ENCODE data around the gene TTLL1.

TTLL1 gene

GRCh38 chr22:43129426-43130425 lies 40.5 kb upstream of the TTLL1 start:
- TF ChIP-seq CTCF (IDR thresholded peaks at IDR 0.05): no peak
- no peak overlapping the region for H3K4me3 ChIP-seq
- H3K27ac ChIP-seq: no peak overlapping the region
- DNase-seq (ENCODE audit: low spot score): no peak

- no peak overlapping the region for H3K4me3 ChIP-seq
- no peak for TF ChIP-seq CTCF (IDR thresholded peaks at IDR 0.05)
- no peak overlapping the region for H3K27ac ChIP-seq
- no peak for DNase-seq (ENCODE audit: low spot score)
Measured at GRCh38 chr22:43128928-43129424, 39.8 kb upstream of the TTLL1 start.

DNA sequence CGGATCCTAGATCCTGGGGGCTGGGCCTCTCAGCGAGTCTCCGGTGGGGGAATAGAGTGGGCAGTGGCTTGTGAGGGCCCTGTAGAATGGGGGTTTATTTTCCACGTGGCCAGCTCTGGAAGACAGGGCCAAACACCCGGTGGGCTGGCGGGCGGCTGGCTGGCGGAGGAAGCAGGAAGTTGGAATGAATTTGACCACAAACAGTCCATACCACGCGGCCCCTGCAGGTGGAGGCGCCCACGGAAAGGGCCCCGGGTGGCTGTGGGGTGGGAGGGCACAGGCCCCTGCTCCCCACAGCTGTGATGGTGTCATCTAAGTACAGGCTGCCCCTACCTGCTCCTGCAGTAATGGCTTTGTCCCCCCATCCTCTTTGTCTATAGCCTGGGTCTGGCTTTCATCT lies 38.9 kb upstream of the TTLL1 start:
- H3K27ac ChIP-seq: no peak overlapping the region
- TF ChIP-seq CTCF (IDR thresholded peaks at IDR 0.05): no peak
- no peak overlapping the region for H3K4me3 ChIP-seq
- no peak for DNase-seq (ENCODE audit: low spot score)

DNA sequence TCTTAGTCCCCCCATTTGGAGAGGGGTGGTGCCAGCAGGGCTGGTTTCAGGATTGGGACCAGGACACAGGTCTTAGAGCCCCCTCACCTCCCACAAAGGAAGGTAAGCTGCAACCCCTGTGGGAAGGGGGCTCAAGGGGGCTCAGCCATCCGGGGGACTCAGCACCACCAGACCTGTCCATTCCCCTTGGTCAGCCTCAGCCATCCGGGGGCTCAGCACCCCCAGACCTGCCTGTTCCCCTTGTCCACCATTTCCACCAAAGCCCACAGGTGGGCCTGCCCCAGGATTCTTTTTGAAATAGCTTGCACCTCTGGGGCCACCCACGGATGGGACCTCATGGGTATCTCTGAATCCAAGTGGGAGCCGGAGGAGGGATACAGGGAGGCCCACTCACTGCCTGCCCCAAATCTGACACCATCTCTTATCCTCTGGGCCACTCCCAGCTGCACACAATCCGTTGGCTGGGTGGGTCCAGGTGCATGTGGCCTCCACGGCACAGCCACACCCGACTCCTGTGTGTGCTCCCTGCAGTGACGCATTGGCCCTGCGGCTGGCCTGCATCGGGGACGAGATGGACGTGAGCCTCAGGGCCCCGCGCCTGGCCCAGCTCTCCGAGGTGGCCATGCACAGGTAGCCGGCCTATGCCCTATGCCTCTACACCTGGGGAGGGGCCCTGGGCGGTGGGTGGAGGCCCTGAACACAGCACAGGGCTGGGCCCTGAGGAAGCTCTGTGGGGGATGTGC lies 38.1 kb upstream of the TTLL1 start:
- Histone ChIP-seq H3K4me3 (no peak overlapping the region), H3K27ac (no peak overlapping the region)
- no peak for DNase-seq (ENCODE audit: low spot score)
- no peak for TF ChIP-seq CTCF (IDR thresholded peaks at IDR 0.05)

DNA sequence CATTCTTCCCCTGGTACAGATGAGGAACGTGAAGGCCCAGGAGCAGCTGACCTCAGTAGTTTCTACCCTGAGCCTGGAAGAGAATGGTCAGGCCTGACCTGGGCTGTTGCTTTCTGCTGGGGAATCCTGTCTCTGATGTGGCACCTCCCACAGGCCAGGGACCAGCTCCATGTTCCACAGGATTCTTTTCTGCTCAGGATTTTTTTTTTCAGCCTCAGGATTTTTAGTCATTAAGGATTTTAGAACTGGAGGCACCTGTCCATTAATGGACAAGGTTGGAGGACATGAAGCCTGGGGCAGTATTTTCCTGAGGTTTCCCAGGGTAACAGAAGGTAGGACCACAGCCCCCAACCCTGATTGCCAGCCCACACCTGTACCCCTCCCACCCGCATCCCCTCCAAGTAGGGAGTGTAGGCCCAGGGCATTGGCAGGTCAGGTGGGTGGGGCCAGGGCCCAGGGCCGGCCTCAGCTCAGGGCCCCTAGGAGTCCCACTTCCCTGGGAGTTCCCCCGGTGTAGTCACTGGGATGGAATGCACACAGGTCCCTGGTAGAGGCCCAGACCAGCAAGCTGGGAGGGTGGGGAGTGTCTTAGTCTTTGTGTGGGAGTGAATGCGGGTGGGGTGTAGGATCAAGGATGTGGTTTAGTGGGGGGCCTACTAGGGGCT lies 37.4 kb upstream of the TTLL1 start:
- H3K4me3 ChIP-seq: no peak overlapping the region
- DNase-seq (ENCODE audit: low spot score): no peak
- no peak overlapping the region for H3K27ac ChIP-seq
- TF ChIP-seq CTCF (IDR thresholded peaks at IDR 0.05): no peak

- Histone ChIP-seq H3K27ac (no peak overlapping the region), H3K4me3 (no peak overlapping the region)
- no peak for DNase-seq (ENCODE audit: low spot score)
- no peak for TF ChIP-seq CTCF (IDR thresholded peaks at IDR 0.05)
Measured at GRCh38 chr22:43118953-43119458, 29.8 kb upstream of the TTLL1 start.

Data from coronary artery (tissue), 2 donors.